Suprapubic skin (tissue), 4 donors: ENCODE results near the gene PAX7. TPM values are rescaled to one million over a fixed set of nuclear protein-coding genes. Genes with fewer than 3 reads are reported as not detected.

Experiments used
- DNase-seq, 2 donors: peaks; one replicate each; pipeline ENCODE4 v3.0.0-alpha.2; 2019; ENCODE audit warnings: low spot score in 2 of 2
- H3K27ac ChIP-seq: fragments of 200-600 bp; sonication (generic); one replicate; pipeline ENCODE4 v1.5.1; 2019
- H3K27me3 ChIP-seq: fragments of 200-600 bp; sonication (generic); one replicate; pipeline ENCODE4 v1.5.1; 2019
- H3K36me3 ChIP-seq: fragments of 200-600 bp; sonication (generic); one replicate; pipeline ENCODE4 v1.5.1; 2019
- H3K4me1 ChIP-seq: fragments of 200-600 bp; sonication (generic); one replicate; pipeline ENCODE4 v1.5.1; 2019
- H3K4me3 ChIP-seq: fragments of 200-600 bp; sonication (generic); one replicate; pipeline ENCODE4 v1.5.1; 2019; ENCODE audit warnings: mild to moderate bottlenecking
- H3K9me3 ChIP-seq: fragments of 200-600 bp; sonication (generic); one replicate; pipeline ENCODE4 v1.5.1; 2019
- EP300 ChIP-seq: sonication (generic); formaldehyde crosslinking; IDR thresholded peaks from one replicate; pipeline ENCODE4 v1.6.1; 2017; ENCODE audit warnings: antibody characterized with exemption
- POLR2A ChIP-seq, 2 donors: fragments of 450-650 bp; IDR thresholded peaks; one replicate each; pipeline ENCODE4 v1.6.1; 2017; ENCODE audit warnings: antibody characterized with exemption in 2 of 2, mild to moderate bottlenecking in 2 of 2, moderate library complexity in 2 of 2
- POLR2AphosphoS5 ChIP-seq, 3 donors: sonication (generic); formaldehyde crosslinking; IDR thresholded peaks; one replicate each; pipeline ENCODE4 v1.6.1; 2017; ENCODE audit warnings: antibody characterized with exemption in 3 of 3
- WGBS: methylation state at CpG from one replicate; pipeline ENCODE4 v1.1.5; 2018; 5-methylcytosine and 5-hydroxymethylcytosine counted together
- total RNA-seq, 4 donors: library from RNA; depleted of rRNA; stranded (reverse); fragments of >200 nt; gene quantifications; one replicate each; pipeline ENCODE4 v1.1.0, GENCODE V29; 2016
- TF ChIP-seq, protein P1 (sequence below), 2 donors: fragments of 200-600 bp in 1 of 2; fragments of 450-650 bp in 1 of 2; sonication (generic) in 1 of 2; IDR thresholded peaks; one replicate each; pipeline ENCODE4 v1.5.1; 2016 to 2019; ENCODE audit warnings: antibody characterized with exemption in 2 of 2, mild to moderate bottlenecking in 1 of 2, moderate library complexity in 1 of 2

PAX7 gene
- total RNA-seq, 4 donors from 2014 or later: 0.08 TPM; not detected in 3

GRCh38 chr1:18776777-18777176, 146.1 kb downstream of the PAX7 start:
- Histone ChIP-seq H3K36me3 (no peaks in the 10 kb centered on the region), H3K4me3 (no peak overlapping the region), H3K27ac (no peak overlapping the region), H3K27me3 (peaks cover 72% of the 10 kb centered on the region), H3K9me3 (no peaks in the 10 kb centered on the region), H3K4me1 (no peaks in the 10 kb centered on the region)
- 54% methylated on average over 3 of the region's 3 CpGs for WGBS
- TF ChIP-seq, protein P1, sequence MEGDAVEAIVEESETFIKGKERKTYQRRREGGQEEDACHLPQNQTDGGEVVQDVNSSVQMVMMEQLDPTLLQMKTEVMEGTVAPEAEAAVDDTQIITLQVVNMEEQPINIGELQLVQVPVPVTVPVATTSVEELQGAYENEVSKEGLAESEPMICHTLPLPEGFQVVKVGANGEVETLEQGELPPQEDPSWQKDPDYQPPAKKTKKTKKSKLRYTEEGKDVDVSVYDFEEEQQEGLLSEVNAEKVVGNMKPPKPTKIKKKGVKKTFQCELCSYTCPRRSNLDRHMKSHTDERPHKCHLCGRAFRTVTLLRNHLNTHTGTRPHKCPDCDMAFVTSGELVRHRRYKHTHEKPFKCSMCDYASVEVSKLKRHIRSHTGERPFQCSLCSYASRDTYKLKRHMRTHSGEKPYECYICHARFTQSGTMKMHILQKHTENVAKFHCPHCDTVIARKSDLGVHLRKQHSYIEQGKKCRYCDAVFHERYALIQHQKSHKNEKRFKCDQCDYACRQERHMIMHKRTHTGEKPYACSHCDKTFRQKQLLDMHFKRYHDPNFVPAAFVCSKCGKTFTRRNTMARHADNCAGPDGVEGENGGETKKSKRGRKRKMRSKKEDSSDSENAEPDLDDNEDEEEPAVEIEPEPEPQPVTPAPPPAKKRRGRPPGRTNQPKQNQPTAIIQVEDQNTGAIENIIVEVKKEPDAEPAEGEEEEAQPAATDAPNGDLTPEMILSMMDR (IDR thresholded peaks at IDR 0.05): no peak
- TF ChIP-seq POLR2A (IDR thresholded peaks at IDR 0.05) (no peak), EP300 (no peak), POLR2AphosphoS5 (IDR thresholded peaks at IDR 0.05) (no peak)
- no peak for DNase-seq

DNA sequence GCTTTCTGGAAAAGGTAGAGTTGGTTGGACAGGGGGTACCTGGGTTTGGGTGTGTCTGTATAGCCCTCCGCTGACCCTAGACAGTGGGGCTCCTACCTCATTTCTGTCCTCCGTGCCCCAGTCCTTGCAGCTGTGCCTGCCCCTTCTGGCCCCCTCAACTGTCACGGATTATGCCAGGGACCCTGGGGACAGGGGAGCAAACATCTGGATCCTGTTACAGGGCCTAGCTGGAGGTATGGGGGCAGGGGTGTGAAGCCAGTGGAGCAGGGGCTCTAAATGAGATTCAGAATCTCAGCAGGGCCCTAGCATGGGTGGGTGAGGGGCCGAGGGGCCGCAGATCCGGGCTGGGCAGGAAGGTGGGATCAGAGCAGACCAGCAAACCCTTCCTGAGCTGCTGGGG, 147.8 kb downstream of the PAX7 start:
- H3K27ac ChIP-seq: no peak overlapping the region
- H3K4me1 ChIP-seq: no peaks in the 10 kb centered on the region
- H3K27me3 ChIP-seq: peaks cover 72% of the 10 kb centered on the region
- no peaks in the 10 kb centered on the region for H3K9me3 ChIP-seq
- WGBS: 44% methylated on average over 5 of the region's 6 CpGs
- TF ChIP-seq POLR2A (IDR thresholded peaks at IDR 0.05) (no peak), POLR2AphosphoS5 (IDR thresholded peaks at IDR 0.05) (no peak), EP300 (no peak)
- TF ChIP-seq, protein P1 (IDR thresholded peaks at IDR 0.05): no peak
- DNase-seq: no peak
- H3K36me3 ChIP-seq: no peaks in the 10 kb centered on the region
- H3K4me3 ChIP-seq: no peak overlapping the region

- H3K4me3 ChIP-seq: no peak overlapping the region
- TF ChIP-seq POLR2AphosphoS5 (IDR thresholded peaks at IDR 0.05): no peak
- no peak for TF ChIP-seq POLR2A (IDR thresholded peaks at IDR 0.05)
- TF ChIP-seq, protein P1 (IDR thresholded peaks at IDR 0.05): no peak
- no peak for TF ChIP-seq EP300
- no peaks in the 10 kb centered on the region for H3K4me1 ChIP-seq
- no peak overlapping the region for H3K27ac ChIP-seq
- peaks cover 59% of the 10 kb centered on the region for H3K27me3 ChIP-seq
- H3K36me3 ChIP-seq: no peaks in the 10 kb centered on the region
- H3K9me3 ChIP-seq: no peaks in the 10 kb centered on the region
- DNase-seq: no peak
These were observed 150.4 kb downstream of the PAX7 start for GRCh38 chr1:18781031-18781430.

- no peak overlapping the region for H3K4me3 ChIP-seq
- H3K27ac ChIP-seq: no peak overlapping the region
- H3K36me3 ChIP-seq: no peaks in the 10 kb centered on the region
- DNase-seq: no peak
- no peaks in the 10 kb centered on the region for H3K9me3 ChIP-seq
- TF ChIP-seq EP300 (no peak), POLR2A (IDR thresholded peaks at IDR 0.05) (no peak), POLR2AphosphoS5 (IDR thresholded peaks at IDR 0.05) (no peak)
- TF ChIP-seq, protein P1 (IDR thresholded peaks at IDR 0.05): no peak
- WGBS: 80% methylated on average over 28 of the region's 28 CpGs
- peaks cover 45% of the 10 kb centered on the region for H3K27me3 ChIP-seq
- no peaks in the 10 kb centered on the region for H3K4me1 ChIP-seq
These were observed 153.2 kb downstream of the PAX7 start for GRCh38 chr1:18783705-18784481.

GRCh38 chr1:18784482-18784831, 153.8 kb downstream of the PAX7 start:
- Histone ChIP-seq H3K36me3 (no peaks in the 10 kb centered on the region), H3K4me1 (no peaks in the 10 kb centered on the region), H3K9me3 (no peaks in the 10 kb centered on the region), H3K27ac (no peak overlapping the region), H3K27me3 (peaks cover 46% of the 10 kb centered on the region), H3K4me3 (no peak overlapping the region)
- no peak for DNase-seq
- WGBS: 83% methylated on average over 15 of the region's 15 CpGs
- TF ChIP-seq EP300 (no peak), POLR2A (IDR thresholded peaks at IDR 0.05) (no peak), POLR2AphosphoS5 (IDR thresholded peaks at IDR 0.05) (no peak)
- TF ChIP-seq, protein P1 (IDR thresholded peaks at IDR 0.05): no peak
